Measurements from ENCODE around the gene TMEM183A. TPM values are rescaled to one million over a fixed set of nuclear protein-coding genes. Genes with fewer than 3 reads are reported as not detected.

TMEM183A gene
- total and polyA plus RNA-seq, 10 of the 15 experiments (the other 5 are each of a cell fraction or from before 2014, with no cell fraction given): 12.3 to 103 (median 66.3) TPM

DNA sequence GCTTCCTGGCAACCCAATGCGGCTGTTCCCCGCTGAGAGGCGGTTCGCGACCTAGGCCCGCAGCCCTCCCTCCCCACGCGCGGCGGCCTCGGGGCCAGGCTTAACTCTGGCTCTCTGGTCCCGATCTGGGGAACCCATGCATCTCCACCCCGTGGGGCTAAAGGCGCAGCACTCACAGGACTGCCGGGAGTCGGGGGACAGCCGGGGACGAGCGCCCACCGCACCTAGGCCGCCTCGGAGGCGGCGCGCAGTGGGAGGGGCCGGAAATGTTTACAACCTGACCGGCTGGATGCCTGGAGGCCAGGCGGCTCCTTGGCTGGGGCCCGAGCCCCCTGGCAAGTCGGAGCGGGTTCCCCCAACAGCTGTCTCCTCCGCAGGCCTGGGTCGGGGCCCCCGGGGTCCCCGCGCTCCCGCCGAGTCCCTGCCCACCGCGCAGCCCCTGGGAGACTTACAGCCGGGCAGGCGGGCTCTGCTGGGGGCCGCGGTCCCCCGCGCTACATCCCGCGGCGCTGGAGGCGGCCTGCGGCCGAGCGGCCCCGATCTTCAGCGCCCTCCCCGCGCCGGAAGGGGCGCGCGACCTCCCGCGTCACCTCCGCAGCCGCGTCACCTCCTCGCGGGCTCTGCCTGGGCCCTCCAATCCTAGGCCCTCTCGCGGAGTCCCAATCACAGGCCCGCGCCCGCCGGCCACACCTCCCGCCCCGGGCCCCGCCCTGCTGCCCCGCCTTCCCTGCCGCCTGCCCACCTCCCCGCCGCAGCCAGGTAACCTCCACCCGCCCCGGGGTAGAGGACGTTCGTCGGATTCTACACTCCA, 49.2 kb upstream of the TMEM183A start, which contains the start of gene ADIPOR1 (continued):
- TF ChIP-seq, protein P1, sequence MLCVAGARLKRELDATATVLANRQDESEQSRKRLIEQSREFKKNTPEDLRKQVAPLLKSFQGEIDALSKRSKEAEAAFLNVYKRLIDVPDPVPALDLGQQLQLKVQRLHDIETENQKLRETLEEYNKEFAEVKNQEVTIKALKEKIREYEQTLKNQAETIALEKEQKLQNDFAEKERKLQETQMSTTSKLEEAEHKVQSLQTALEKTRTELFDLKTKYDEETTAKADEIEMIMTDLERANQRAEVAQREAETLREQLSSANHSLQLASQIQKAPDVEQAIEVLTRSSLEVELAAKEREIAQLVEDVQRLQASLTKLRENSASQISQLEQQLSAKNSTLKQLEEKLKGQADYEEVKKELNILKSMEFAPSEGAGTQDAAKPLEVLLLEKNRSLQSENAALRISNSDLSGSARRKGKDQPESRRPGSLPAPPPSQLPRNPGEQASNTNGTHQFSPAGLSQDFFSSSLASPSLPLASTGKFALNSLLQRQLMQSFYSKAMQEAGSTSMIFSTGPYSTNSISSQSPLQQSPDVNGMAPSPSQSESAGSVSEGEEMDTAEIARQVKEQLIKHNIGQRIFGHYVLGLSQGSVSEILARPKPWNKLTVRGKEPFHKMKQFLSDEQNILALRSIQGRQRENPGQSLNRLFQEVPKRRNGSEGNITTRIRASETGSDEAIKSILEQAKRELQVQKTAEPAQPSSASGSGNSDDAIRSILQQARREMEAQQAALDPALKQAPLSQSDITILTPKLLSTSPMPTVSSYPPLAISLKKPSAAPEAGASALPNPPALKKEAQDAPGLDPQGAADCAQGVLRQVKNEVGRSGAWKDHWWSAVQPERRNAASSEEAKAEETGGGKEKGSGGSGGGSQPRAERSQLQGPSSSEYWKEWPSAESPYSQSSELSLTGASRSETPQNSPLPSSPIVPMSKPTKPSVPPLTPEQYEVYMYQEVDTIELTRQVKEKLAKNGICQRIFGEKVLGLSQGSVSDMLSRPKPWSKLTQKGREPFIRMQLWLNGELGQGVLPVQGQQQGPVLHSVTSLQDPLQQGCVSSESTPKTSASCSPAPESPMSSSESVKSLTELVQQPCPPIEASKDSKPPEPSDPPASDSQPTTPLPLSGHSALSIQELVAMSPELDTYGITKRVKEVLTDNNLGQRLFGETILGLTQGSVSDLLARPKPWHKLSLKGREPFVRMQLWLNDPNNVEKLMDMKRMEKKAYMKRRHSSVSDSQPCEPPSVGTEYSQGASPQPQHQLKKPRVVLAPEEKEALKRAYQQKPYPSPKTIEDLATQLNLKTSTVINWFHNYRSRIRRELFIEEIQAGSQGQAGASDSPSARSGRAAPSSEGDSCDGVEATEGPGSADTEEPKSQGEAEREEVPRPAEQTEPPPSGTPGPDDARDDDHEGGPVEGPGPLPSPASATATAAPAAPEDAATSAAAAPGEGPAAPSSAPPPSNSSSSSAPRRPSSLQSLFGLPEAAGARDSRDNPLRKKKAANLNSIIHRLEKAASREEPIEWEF (IDR thresholded peaks at IDR 0.05; ENCODE audit: insufficient replicate concordance, low read depth, low read length): no peak
- TF ChIP-seq, protein P2, sequence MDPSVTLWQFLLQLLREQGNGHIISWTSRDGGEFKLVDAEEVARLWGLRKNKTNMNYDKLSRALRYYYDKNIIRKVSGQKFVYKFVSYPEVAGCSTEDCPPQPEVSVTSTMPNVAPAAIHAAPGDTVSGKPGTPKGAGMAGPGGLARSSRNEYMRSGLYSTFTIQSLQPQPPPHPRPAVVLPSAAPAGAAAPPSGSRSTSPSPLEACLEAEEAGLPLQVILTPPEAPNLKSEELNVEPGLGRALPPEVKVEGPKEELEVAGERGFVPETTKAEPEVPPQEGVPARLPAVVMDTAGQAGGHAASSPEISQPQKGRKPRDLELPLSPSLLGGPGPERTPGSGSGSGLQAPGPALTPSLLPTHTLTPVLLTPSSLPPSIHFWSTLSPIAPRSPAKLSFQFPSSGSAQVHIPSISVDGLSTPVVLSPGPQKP (IDR thresholded peaks at IDR 0.05; ENCODE audit: low read depth, low read length): 0 out of 2 replicates have a peak, but pooled peaks have one; percentile 40
- peak; percentile 46 for TF ChIP-seq SP1 (IDR thresholded peaks at IDR 0.05; ENCODE audit: low read depth, low read length)
- no peak for TF ChIP-seq MTA3 (IDR thresholded peaks at IDR 0.05; ENCODE audit: borderline replicate concordance, low read length)
- TF ChIP-seq BCL3 (IDR thresholded peaks at IDR 0.05; ENCODE audit: borderline replicate concordance, insufficient read depth, low read depth, low read length, poor library complexity, severe bottlenecking): no peak
- TF ChIP-seq, protein P3, sequence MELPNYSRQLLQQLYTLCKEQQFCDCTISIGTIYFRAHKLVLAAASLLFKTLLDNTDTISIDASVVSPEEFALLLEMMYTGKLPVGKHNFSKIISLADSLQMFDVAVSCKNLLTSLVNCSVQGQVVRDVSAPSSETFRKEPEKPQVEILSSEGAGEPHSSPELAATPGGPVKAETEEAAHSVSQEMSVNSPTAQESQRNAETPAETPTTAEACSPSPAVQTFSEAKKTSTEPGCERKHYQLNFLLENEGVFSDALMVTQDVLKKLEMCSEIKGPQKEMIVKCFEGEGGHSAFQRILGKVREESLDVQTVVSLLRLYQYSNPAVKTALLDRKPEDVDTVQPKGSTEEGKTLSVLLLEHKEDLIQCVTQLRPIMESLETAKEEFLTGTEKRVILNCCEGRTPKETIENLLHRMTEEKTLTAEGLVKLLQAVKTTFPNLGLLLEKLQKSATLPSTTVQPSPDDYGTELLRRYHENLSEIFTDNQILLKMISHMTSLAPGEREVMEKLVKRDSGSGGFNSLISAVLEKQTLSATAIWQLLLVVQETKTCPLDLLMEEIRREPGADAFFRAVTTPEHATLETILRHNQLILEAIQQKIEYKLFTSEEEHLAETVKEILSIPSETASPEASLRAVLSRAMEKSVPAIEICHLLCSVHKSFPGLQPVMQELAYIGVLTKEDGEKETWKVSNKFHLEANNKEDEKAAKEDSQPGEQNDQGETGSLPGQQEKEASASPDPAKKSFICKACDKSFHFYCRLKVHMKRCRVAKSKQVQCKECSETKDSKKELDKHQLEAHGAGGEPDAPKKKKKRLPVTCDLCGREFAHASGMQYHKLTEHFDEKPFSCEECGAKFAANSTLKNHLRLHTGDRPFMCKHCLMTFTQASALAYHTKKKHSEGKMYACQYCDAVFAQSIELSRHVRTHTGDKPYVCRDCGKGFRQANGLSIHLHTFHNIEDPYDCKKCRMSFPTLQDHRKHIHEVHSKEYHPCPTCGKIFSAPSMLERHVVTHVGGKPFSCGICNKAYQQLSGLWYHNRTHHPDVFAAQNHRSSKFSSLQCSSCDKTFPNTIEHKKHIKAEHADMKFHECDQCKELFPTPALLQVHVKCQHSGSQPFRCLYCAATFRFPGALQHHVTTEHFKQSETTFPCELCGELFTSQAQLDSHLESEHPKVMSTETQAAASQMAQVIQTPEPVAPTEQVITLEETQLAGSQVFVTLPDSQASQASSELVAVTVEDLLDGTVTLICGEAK (IDR thresholded peaks at IDR 0.05; ENCODE audit: borderline replicate concordance): no peak
- 0 out of 4 replicates have a peak, but pooled peaks of 1 of the 2 experiments have one; percentile 6 for TF ChIP-seq EP300 (IDR thresholded peaks at IDR 0.05; ENCODE audit: borderline replicate concordance in 1 of 2, control insufficient read depth in 1 of 2, low read depth in 2 of 2, low read length in 2 of 2)
- no peak for TF ChIP-seq CEBPZ (IDR thresholded peaks at IDR 0.05; ENCODE audit: low read depth, low read length)
- peak; percentile 91 for TF ChIP-seq LARP7 (IDR thresholded peaks at IDR 0.05)
- peak; percentile 76; the same call in 1 of the 2 replicates for TF ChIP-seq ASH2L (IDR thresholded peaks at IDR 0.05; ENCODE audit: borderline replicate concordance, low read depth)
- no peak for TF ChIP-seq KAT2A (conservative IDR thresholded peaks at IDR 0.05; ENCODE audit: control insufficient read depth, low read depth, low read length)

All from GM12878 (cell line).